Psoas muscle (tissue), 8 donors: Measurements from ENCODE around the gene PRICKLE4. TPM values are rescaled to one million over a fixed set of nuclear protein-coding genes. Genes with fewer than 3 reads are reported as not detected.
A peak's percentile ranks its signal among the peaks of the same experiment; 100 is the strongest.

Experiments
- ATAC-seq, 4 donors: fragments of 200-7000 bp; cut with Tn5 transposase; one replicate each; pipeline ENCODE4 v1.9.1; 2020; ENCODE audit warnings: moderate library complexity in 3 of 4, mild to moderate bottlenecking in 2 of 4
- DNase-seq, 2 donors: peaks; one replicate each; pipeline ENCODE4 v3.0.0-alpha.2; 2020
- H3K27ac ChIP-seq: fragments of 200-600 bp; one replicate; pipeline ENCODE4 v1.8.0; 2022
- H3K27me3 ChIP-seq, 3 donors: fragments of 200-600 bp in 1 of 3; one replicate each; pipeline versions ENCODE4 v1.6.1 to v1.8.0; 2013 to 2022; ENCODE audit warnings: low read length in 2 of 3, mild to moderate bottlenecking in 2 of 3, moderate library complexity in 1 of 3; ENCODE audit not compliant: insufficient read depth in 3 of 3
- H3K36me3 ChIP-seq, 2 donors: fragments of 200-600 bp in 1 of 2; one replicate each; pipeline versions ENCODE4 v1.6.1 to v1.8.0; 2013 to 2022; ENCODE audit warnings: low read depth in 1 of 2, mild to moderate bottlenecking in 1 of 2, moderate library complexity in 1 of 2; ENCODE audit not compliant: insufficient read depth in 1 of 2
- H3K4me1 ChIP-seq: fragments of 200-600 bp; one replicate; pipeline ENCODE4 v1.8.0; 2022
- H3K4me3 ChIP-seq: fragments of 200-600 bp; one replicate; pipeline ENCODE4 v1.8.0; 2022; ENCODE audit warnings: mild to moderate bottlenecking
- H3K9me3 ChIP-seq: fragments of 200-600 bp; one replicate; pipeline ENCODE4 v1.8.0; 2022
- CTCF ChIP-seq: fragments of 200-600 bp; IDR thresholded peaks from one replicate; pipeline ENCODE4 v1.8.0; 2022; ENCODE audit warnings: antibody characterized with exemption
- WGBS, 3 donors: extraction: QIAGEN DNeasy Blood & Tissue Kit; methylation state at CpG; one replicate each; pipeline versions ENCODE4 v1.1.6 to v1.1.7; 2013; 5-methylcytosine and 5-hydroxymethylcytosine counted together
- intact Hi-C, 2 donors: fragments of 100-400 bp; cut with DNase I; formaldehyde crosslinking; loops; one replicate each; pipeline versions ENCODE4 v1.11.0 to v1.14.2; 2022
- polyA plus RNA-seq, 3 donors: library from polyadenylated mRNA; stranded (reverse); fragments of 200-250 nt; gene quantifications; one replicate each; pipeline ENCODE4 v1.2.3, GENCODE V29; 2013
- total RNA-seq, 4 donors: library from RNA; stranded (reverse); fragmentation: NEBNext Ultra II Directional in 2 of 4; extraction: Animal tissue kit (Norgen Biotek cat#: 25700) in 2 of 4; gene quantifications; one replicate each; pipeline versions ENCODE4 v1.2.1 to v1.2.4, GENCODE V29; 2021 to 2023
- donor health status: healthy with polysubstance abuse.
- donor health status: DM: no; HTN: no; CAD: no; lungs with moderate emphysema.
- donor health status: Bipolar disorder and iron deficiency.
- donor health status: healthy.
- donor health status: DM: yes; HTN: yes; CAD: no.
- donor health status: DM: no; HTN: no; CAD: no.
- donor health status: DM: no; HTN: no; CAD: no.
- donor health status: DM: yes; HTN: yes; CAD: no.

Gene PRICKLE4
- total and polyA plus RNA-seq, 7 donors: 0.46 to 0.92 (median 0.70) TPM; not detected in 2

DNA sequence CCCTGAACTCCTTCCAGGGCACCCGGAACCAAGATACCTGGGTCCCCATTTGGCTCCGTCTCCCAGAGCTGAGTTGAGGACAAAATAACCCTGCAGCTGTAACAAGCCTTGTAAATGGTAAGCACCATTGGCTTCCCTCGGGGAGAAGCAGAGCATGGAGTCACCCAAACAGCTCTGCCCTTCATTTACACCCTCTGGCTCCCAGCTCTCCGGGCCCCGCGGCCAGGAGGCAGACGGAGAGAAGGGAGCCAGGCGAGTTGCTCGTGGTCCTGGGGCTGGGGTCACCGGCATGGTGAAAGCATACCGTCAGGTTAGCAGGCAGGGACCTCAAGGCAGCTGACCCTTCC lies 47.2 kb upstream of the PRICKLE4 start:
- no peak for DNase-seq
- H3K36me3 ChIP-seq: peaks cover 0 to 6% of the 10 kb centered on the region in 2 donors
- H3K4me3 ChIP-seq: peak overlapping the region; percentile 88
- peak overlapping the region; percentile 96 for H3K27ac ChIP-seq
- peak in 2 of 4 donors; percentile 0 to 2 for ATAC-seq
- 16 to 33% (median 21%) methylated on average over 11 of the region's 11 CpGs for WGBS, 3 donors
- no peaks in the 10 kb centered on the region for H3K27me3 ChIP-seq
- H3K9me3 ChIP-seq: no peaks in the 10 kb centered on the region
- no peak for TF ChIP-seq CTCF
- intact Hi-C loops: no loop called here
- H3K4me1 ChIP-seq: peaks cover 50% of the 10 kb centered on the region

GRCh38 chr6:41733707-41734665 lies 46.6 kb upstream of the PRICKLE4 start:
- intact Hi-C loops: no loop called here
- Histone ChIP-seq H3K27me3 (no peaks in the 10 kb centered on the region), H3K27ac (peak overlapping the region; percentile 96), H3K4me3 (peak overlapping the region; percentile 88), H3K4me1 (peaks cover 44% of the 10 kb centered on the region), H3K36me3 (peaks cover 0 to 6% of the 10 kb centered on the region in 2 donors), H3K9me3 (no peaks in the 10 kb centered on the region)
- no peak for TF ChIP-seq CTCF
- WGBS, 3 donors: 0 to 2% (median 1%) methylated on average over 48 to 73 of the region's 73 CpGs
- DNase-seq (peak; percentile 75 to 87), ATAC-seq (peak; percentile 60 to 69 (median 66))

GRCh38 chr6:41734666-41735426 lies 45.7 kb upstream of the PRICKLE4 start:
- TF ChIP-seq CTCF: no peak
- Histone ChIP-seq H3K27me3 (no peaks in the 10 kb centered on the region), H3K9me3 (no peaks in the 10 kb centered on the region), H3K4me3 (peak overlapping the region; percentile 88), H3K27ac (peak overlapping the region; percentile 96), H3K4me1 (peaks cover 35% of the 10 kb centered on the region), H3K36me3 (peaks cover 0 to 6% of the 10 kb centered on the region in 2 donors)
- intact Hi-C loops: loop anchor here in 1 of 2 donors (5.0 kb wide), 1 partner anchor 42 kb away; the partner anchor contains the start of gene FRS3
- WGBS, 3 donors: 0 to 1% (median 1%) methylated on average over 17 to 76 of the region's 76 CpGs
- peak; percentile 54 to 67 (median 62) for ATAC-seq
- peak; percentile 84 to 89 for DNase-seq

DNA sequence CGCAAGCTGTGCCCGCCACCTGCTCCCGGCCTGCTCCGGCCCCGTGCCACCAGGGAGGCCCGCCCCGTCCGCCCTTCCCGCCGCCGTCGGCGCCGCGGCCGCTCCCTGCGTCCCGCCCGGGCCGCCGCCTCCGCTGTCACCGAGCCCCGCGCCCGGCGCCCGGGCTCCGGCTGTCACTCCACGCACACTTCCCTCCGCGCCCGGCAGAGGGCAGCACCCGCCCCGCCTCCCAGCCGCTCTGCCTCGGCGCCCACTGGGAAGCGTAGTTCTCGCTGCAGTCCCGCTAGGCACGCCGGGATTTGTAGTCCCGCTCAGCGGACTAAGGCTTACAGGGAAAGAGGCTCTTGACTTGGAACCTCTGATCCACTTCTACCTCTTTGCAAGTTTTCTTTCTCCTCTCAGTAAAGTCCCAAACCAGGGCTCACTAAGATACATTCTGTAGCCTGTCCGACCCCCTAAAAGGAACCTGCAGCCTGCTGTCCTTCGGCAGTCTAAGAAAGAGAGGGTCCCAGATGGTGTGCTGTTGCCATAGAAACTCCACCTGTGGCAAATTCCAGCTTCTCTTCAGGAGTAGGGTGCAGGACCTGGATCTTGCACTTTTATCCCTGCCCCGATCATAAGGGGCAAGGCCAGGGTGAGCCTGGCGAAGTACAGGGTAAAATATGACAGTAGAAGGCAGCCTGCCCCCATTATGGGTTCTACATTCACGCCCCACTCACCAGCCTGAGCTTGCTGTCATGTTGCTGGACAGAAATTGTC lies 45.0 kb upstream of the PRICKLE4 start, which contains the start of gene TFEB:
Gene TFEB, minus strand, starts transcription at position 182 of the 759 bp plus-strand sequence. CDS start 44,395 bp downstream, outside the sequence.
- Histone ChIP-seq H3K4me1 (peaks cover 28% of the 10 kb centered on the region), H3K4me3 (peak within 1 kb of the TSS; percentile 88), H3K36me3 (peaks cover 0 to 6% of the 10 kb centered on the region in 2 donors), H3K9me3 (no peaks in the 10 kb centered on the region), H3K27ac (peak within 1 kb of the TSS; percentile 96), H3K27me3 (no peaks in the 10 kb centered on the region)
- peak; percentile 99 for TF ChIP-seq CTCF
- intact Hi-C loops: loop anchor here (2.0 to 5.0 kb wide), 2 partner anchors 41 to 42 kb away; partner anchors contain the start of gene FRS3 (in 1 of the 2)
- peak; percentile 96 to 97 for DNase-seq
- WGBS, 3 donors: 6 to 13% (median 10%) methylated on average over 26 to 50 of the region's 50 CpGs
- ATAC-seq: peak; percentile 65 to 82 (median 78)
